Fibroblast of the conjunctiva (primary cell): ENCODE data around the gene PAM.

ENCODE experiments used
- DNase-seq: peaks from one replicate; pipeline ENCODE4 v3.0.0-alpha.2; 2010; ENCODE audit warnings: low read depth

PAM gene

GRCh38 chr5:102754767-102755431, at the start of gene PAM:
PAM (plus strand) TSS chr5:102755305; CDS start chr5:102866196, 110,891 bp downstream.
- DNase-seq = no peak

GRCh38 chr5:102711525-102712385, 43.4 kb upstream of the PAM start:
- no peak for DNase-seq

GRCh38 chr5:102713278-102713677, 41.8 kb upstream of the PAM start:
- DNase-seq = no peak

GRCh38 chr5:102713682-102714231, 41.3 kb upstream of the PAM start:
- no peak for DNase-seq

- peak; percentile 74 for DNase-seq
Observed at GRCh38 chr5:102715082-102715807, 39.9 kb upstream of the PAM start.

GRCh38 chr5:102716017-102716416, 39.1 kb upstream of the PAM start:
- no peak for DNase-seq

- DNase-seq = no peak
Observed at GRCh38 chr5:102718819-102719218, 36.3 kb upstream of the PAM start.

GRCh38 chr5:102719886-102720285, 35.2 kb upstream of the PAM start:
- no peak for DNase-seq

GRCh38 chr5:102720969-102721368, 34.1 kb upstream of the PAM start:
- no peak for DNase-seq

- no peak for DNase-seq
Observed at GRCh38 chr5:102722931-102723330, 32.2 kb upstream of the PAM start.

GRCh38 chr5:102731693-102732092, 23.4 kb upstream of the PAM start:
- DNase-seq = no peak

GRCh38 chr5:102733534-102733933, 21.6 kb upstream of the PAM start:
- no peak for DNase-seq

- DNase-seq = no peak
Observed at GRCh38 chr5:102737161-102737560, 17.9 kb upstream of the PAM start.

- DNase-seq = no peak
Observed at GRCh38 chr5:102737805-102738469, 17.2 kb upstream of the PAM start.

- no peak for DNase-seq
Observed at GRCh38 chr5:102740515-102740914, 14.6 kb upstream of the PAM start.

- no peak for DNase-seq
Observed at GRCh38 chr5:102742215-102742614, 12.9 kb upstream of the PAM start.

- DNase-seq = no peak
Observed at GRCh38 chr5:102743900-102744299, 11.2 kb upstream of the PAM start.

- DNase-seq = no peak
Observed at GRCh38 chr5:102747386-102748166, 7.5 kb upstream of the PAM start.

- no peak for DNase-seq
Observed at GRCh38 chr5:102749416-102750030, 5.6 kb upstream of the PAM start.

GRCh38 chr5:102750151-102750834, 4.8 kb upstream of the PAM start:
- DNase-seq = no peak
